ENCODE measurements around the gene SLC22A7.

SLC22A7 gene

GRCh38 chr6:43256670-43257366, 41.2 kb upstream of the SLC22A7 start:
- DNase-seq (ENCODE audit: insufficient read length, low spot score) (no peak), FAIRE-seq (no peak)
- no peak for TF ChIP-seq TAF1 (IDR thresholded peaks at IDR 0.05; ENCODE audit: low read depth, low read length)
- TF ChIP-seq POLR2A (IDR thresholded peaks at IDR 0.05; ENCODE audit: low read depth, low read length), result no peak
- TF ChIP-seq SPI1 (IDR thresholded peaks at IDR 0.05; ENCODE audit: low read depth, low read length), result no peak
- no peak for TF ChIP-seq POLR2AphosphoS5 (IDR thresholded peaks at IDR 0.05; ENCODE audit: low read depth, low read length)
- TF ChIP-seq PAX5 (IDR thresholded peaks at IDR 0.05; ENCODE audit: insufficient read depth, low read length, severe bottlenecking), result no peak

- FAIRE-seq (peak; percentile 72), DNase-seq (ENCODE audit: insufficient read length, low spot score) (no peak)
- TF ChIP-seq POLR2AphosphoS5 (IDR thresholded peaks at IDR 0.05; ENCODE audit: low read depth, low read length), result no peak
- TF ChIP-seq POU2F2 (IDR thresholded peaks at IDR 0.05; ENCODE audit: low read depth, low read length), result peak; percentile 29; the same call in 1 of the 2 replicates
These were observed 40.5 kb upstream of the SLC22A7 start for GRCh38 chr6:43257367-43258145.

GRCh38 chr6:43258180-43258579, 39.9 kb upstream of the SLC22A7 start:
- FAIRE-seq, result no peak
- DNase-seq (ENCODE audit: insufficient read length, low spot score), result no peak
- TF ChIP-seq POLR2A (IDR thresholded peaks at IDR 0.05; ENCODE audit: low read depth, low read length) (no peak), POU2F2 (IDR thresholded peaks at IDR 0.05; ENCODE audit: low read depth, low read length) (no peak), SPI1 (IDR thresholded peaks at IDR 0.05; ENCODE audit: low read depth, low read length) (no peak), TAF1 (IDR thresholded peaks at IDR 0.05; ENCODE audit: low read depth, low read length) (no peak)

GRCh38 chr6:43258807-43259686, 39.0 kb upstream of the SLC22A7 start:
- no peak for DNase-seq (ENCODE audit: insufficient read length, low spot score)
- FAIRE-seq, result no peak
- TF ChIP-seq TAF1 (IDR thresholded peaks at IDR 0.05; ENCODE audit: low read depth, low read length), result no peak
- TF ChIP-seq POU2F2 (IDR thresholded peaks at IDR 0.05; ENCODE audit: low read depth, low read length), result no peak
- no peak for TF ChIP-seq POLR2A (IDR thresholded peaks at IDR 0.05; ENCODE audit: low read depth, low read length)

GRCh38 chr6:43260791-43261190, 37.3 kb upstream of the SLC22A7 start:
- FAIRE-seq (no peak), DNase-seq (ENCODE audit: insufficient read length, low spot score) (no peak)

DNA sequence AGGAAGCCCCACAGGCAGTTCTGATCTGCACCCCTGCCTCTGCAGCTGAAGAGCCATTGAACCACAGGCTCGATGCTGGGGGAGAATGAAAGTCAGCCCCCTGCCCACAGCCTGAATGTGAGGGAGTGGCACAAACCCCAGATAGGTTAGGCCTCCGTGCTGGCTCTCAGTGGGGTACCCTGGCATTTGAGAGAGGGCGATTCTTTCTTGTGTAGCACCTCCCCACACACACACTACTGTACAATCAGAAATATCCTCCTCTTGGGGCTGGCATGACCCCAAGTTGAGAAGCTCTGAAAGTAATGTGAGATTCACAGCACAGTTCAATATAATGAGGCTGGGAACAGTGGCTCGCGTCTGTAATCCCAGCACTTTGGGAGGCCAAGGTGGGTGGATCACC, 36.9 kb upstream of the SLC22A7 start:
- TF ChIP-seq SPI1 (IDR thresholded peaks at IDR 0.05; ENCODE audit: low read depth, low read length) (no peak), PAX5 (IDR thresholded peaks at IDR 0.05; ENCODE audit: insufficient read depth, low read length, severe bottlenecking) (no peak), POLR2A (IDR thresholded peaks at IDR 0.05; ENCODE audit: low read depth, low read length) (no peak), POLR2AphosphoS5 (IDR thresholded peaks at IDR 0.05; ENCODE audit: low read depth, low read length) (no peak), TAF1 (IDR thresholded peaks at IDR 0.05; ENCODE audit: low read depth, low read length) (no peak), POU2F2 (IDR thresholded peaks at IDR 0.05; ENCODE audit: low read depth, low read length) (no peak)
- DNase-seq (ENCODE audit: insufficient read length, low spot score), result no peak
- no peak for FAIRE-seq

More at GRCh38 chr6:43260791-43261190, 37.3 kb upstream of the SLC22A7 start:
- no peak for TF ChIP-seq PAX5 (IDR thresholded peaks at IDR 0.05; ENCODE audit: insufficient read depth, low read length, severe bottlenecking)
- no peak for TF ChIP-seq SPI1 (IDR thresholded peaks at IDR 0.05; ENCODE audit: low read depth, low read length)
- no peak for TF ChIP-seq POLR2AphosphoS5 (IDR thresholded peaks at IDR 0.05; ENCODE audit: low read depth, low read length)
- no peak for TF ChIP-seq TAF1 (IDR thresholded peaks at IDR 0.05; ENCODE audit: low read depth, low read length)
- no peak for TF ChIP-seq POLR2A (IDR thresholded peaks at IDR 0.05; ENCODE audit: low read depth, low read length)
- TF ChIP-seq POU2F2 (IDR thresholded peaks at IDR 0.05; ENCODE audit: low read depth, low read length), result no peak

DNA sequence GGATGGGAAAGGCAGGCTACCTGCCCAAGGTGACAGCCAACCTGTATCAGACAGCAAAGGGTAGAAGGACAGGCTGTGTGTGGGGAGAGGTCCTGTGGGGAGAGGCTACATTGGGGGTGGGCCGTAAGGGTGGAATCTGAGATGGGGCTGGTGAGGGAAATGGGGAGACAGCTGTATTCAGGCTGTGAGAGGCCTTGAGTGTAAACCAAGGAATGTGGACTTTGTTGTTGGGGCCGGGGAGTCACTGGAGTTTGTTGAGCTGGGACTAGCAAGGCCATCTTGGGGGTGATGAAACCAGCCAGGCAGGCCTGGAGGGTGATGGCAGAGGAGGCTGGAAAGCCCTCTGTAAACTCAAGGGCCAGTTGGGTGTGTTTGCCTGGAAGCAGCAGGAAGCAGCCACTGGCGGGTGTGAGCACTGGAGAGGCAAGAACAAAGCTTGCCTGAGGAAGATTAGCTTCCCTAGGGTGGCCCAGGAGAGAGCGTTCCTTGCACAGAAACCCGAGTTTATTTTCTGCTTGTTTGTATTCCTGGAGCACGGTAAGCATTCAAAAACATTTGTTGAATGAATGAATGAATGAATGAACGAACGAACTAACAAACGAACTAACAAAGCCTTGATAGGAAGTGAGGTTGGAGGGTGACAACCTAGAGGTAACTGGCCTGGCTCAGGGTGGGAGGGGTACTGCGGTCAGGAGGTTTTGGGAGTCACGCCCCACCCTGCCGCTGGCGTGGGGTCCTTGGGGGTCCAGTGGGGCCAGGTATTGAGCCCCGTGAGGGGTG, 35.9 kb upstream of the SLC22A7 start:
- no peak for DNase-seq (ENCODE audit: insufficient read length, low spot score)
- FAIRE-seq, result no peak
- TF ChIP-seq POU2F2 (IDR thresholded peaks at IDR 0.05; ENCODE audit: low read depth, low read length) (no peak), POLR2A (IDR thresholded peaks at IDR 0.05; ENCODE audit: low read depth, low read length) (no peak), TAF1 (IDR thresholded peaks at IDR 0.05; ENCODE audit: low read depth, low read length) (no peak), POLR2AphosphoS5 (IDR thresholded peaks at IDR 0.05; ENCODE audit: low read depth, low read length) (no peak), PAX5 (IDR thresholded peaks at IDR 0.05; ENCODE audit: insufficient read depth, low read length, severe bottlenecking) (no peak), SPI1 (IDR thresholded peaks at IDR 0.05; ENCODE audit: low read depth, low read length) (no peak)

- TF ChIP-seq SPI1 (IDR thresholded peaks at IDR 0.05; ENCODE audit: low read depth, low read length), result no peak
- no peak for TF ChIP-seq POLR2A (IDR thresholded peaks at IDR 0.05; ENCODE audit: low read depth, low read length)
- TF ChIP-seq POLR2AphosphoS5 (IDR thresholded peaks at IDR 0.05; ENCODE audit: low read depth, low read length), result no peak
- no peak for TF ChIP-seq TAF1 (IDR thresholded peaks at IDR 0.05; ENCODE audit: low read depth, low read length)
- TF ChIP-seq POU2F2 (IDR thresholded peaks at IDR 0.05; ENCODE audit: low read depth, low read length), result no peak
- no peak for TF ChIP-seq PAX5 (IDR thresholded peaks at IDR 0.05; ENCODE audit: insufficient read depth, low read length, severe bottlenecking)
- FAIRE-seq (no peak), DNase-seq (ENCODE audit: insufficient read length, low spot score) (no peak)
These were observed 35.2 kb upstream of the SLC22A7 start for GRCh38 chr6:43262780-43263313.
